ENCODE results near the gene AGBL1.

The AGBL1 gene

DNA sequence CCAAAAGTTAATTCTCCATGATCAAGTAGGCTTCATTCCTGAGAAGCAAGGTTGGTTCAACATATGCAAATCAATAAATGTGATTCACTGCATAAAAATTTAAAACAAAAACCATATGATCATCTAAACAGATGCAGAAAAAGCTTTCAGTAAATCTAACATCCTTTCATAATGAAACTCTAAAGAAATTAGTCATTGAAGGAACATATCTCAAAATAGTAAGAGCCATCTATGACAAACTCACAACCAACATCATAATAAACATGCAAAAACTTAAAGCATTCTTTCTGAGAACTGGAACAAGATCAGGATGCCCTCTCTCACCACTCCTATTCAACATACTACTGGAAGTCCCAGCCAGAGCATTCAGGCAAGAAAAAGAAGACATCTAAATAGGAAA lies 254.1 kb downstream of the AGBL1 start:
- no peak for DNase-seq

DNA sequence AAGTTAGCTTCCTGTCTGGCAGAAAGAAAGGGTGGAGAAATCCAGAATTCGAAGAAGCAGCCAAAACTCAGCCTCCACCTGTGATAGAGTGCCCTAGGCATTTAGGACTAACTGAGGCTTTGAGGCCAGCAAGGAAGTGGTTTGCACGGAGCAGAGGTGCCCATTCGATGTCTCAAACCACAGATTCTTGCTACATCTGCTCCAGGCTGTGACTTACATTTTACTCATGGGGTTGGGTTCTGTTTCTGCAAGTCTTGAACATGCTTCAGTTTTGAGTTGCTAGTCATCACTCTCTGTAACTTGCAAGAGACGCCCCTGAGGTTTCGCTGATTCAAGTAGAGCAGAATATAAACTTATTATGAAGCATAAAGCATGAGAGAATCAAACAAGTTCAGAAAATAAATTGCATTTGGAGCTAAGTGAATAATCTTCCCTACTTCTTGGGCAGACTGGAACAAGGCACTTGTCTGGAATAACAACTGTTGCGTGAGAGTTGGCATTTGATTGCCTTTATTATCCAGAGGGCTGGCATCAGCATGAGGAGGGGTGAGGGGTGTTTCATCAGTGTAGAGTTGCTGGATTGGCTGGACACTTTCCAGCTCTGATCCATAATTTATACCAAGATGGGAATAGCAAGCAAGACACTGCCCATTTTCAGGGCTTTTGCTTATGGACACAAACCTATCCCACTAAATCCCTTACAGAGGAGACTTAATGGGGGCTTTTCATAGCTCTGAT lies 256.5 kb downstream of the AGBL1 start:
- DNase-seq = no peak

DNA sequence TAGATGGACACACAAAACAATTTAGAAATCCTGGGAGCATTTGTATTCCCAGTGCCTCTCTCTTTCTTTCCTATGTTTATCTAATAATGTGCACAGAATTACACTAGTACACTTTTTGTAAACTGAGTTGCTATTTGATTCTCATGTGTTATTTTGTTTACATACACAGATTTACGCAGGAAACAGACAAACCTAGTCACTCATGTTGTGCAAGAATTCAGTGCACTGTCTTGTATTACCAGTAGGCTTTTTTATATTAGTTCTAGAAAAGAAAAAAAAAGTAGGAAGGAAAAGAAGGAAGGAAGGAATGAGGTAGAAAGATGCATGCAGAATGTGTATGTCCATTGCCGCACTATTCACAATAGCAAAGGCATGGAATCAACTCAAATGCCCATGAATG lies 257.4 kb downstream of the AGBL1 start:
- no peak for DNase-seq

DNA sequence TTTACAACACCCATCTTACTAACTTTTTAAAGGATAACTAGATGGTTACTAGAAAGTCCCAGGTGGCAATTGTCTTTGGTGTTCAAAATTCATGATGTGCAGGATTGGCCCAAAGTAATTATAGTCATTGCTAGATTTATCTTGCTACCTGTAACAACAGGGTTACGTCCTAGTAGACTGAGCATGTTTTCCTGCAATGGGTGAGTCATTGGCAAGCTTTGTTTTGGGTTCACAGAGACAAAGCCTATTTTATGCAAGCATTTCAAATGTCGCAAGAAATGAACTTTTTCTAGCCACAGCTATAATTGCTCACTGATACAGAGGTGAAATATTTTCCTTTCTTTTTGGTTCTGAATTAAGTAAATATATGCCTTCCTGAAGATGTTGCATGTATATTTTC lies 267.6 kb downstream of the AGBL1 start:
- no peak for DNase-seq

DNA sequence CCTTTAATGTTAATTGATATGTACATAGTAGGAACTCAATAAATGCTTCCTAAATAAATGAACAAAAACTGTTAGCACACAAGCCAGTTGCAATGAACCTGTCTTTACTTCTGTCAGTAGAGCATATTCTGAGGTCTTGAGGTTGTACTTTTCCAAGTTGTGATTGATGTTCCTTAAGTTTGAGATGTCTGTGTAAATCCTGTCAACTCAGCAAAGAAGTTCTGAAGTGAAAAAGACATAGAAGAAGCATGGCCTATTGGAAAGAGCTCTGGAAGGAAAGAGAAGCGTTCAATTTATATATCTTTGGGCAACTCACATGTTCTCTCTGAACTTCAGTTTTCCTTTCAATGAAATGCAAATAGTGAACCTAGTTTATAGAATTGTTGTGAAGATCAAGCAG lies 269.9 kb downstream of the AGBL1 start:
- DNase-seq = no peak

DNA sequence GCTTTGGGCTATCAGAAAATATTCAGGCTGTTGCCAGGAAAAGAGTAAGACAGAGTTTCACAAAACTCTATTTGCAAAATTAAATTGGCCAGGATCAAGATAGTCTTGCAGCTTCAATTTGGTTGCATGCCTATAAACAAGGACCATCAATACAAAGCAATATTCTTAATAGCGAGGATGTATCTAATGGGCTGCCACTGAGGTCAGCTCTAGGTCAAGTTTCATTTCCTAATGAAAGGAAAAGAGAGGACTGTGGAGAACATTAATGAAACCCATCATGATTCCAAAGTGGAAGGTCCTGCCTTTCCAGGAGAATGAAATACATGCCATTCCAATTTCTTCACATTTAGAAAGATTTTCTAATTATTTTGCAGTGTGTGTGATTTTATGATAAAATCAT lies 273.5 kb downstream of the AGBL1 start:
- DNase-seq = no peak

DNA sequence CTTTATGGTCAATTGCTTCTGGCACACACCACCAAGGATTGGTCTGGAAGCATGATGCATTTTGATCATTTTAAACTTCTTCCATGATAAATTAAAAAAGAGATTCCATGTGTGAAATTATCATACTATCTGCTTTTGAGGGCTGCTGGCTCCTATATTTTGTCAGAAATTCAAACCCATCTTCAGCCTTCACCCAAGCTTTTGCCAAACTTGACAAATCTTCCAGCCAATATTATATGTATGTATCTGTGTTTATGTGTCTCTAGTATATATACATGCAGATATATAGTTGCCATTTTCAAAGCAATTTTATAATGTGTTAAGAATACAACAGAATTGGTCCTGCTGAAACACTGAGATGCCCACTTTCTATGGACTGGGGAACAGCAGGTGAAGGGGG lies 275.7 kb downstream of the AGBL1 start:
- DNase-seq = no peak

DNA sequence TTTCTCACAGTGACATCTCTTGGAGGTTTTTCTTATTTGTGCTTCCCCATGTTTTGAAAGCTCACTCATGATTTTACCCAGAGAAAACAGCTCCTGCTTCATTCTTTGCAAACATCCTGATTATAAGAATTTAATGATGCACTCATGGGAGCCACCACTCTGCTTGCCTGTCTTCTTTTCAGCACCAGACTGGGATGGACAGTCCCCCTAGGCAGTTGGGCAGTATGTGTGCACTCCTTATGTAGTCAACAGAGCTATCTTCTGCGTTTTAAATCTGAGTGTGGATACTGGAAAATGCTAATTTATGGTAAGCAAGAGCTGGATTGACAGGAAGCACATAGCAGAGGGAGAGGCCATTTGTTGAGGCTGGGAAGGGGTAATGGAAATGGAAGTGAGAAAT lies 276.1 kb downstream of the AGBL1 start:
- DNase-seq = no peak

DNA sequence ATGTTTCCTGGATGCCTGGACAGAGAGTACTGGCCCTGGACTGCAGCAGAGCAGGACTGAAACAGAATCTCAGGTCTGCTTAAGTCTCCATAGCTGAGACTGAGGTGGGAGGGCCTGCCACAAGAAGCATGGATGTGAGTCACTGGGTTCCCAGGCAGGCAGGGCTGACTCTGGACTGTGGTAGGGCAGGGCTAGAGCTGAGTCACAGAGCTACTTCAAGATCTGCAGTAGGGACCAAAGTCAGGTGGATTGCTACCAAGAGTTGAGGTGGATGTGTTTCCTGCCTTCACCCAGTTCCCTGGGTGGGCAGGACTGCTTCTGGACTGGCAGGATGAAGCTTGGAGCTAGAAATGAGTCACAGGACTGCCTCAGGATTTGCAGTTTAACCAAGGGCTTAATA lies 282.9 kb downstream of the AGBL1 start:
- no peak for DNase-seq

DNA sequence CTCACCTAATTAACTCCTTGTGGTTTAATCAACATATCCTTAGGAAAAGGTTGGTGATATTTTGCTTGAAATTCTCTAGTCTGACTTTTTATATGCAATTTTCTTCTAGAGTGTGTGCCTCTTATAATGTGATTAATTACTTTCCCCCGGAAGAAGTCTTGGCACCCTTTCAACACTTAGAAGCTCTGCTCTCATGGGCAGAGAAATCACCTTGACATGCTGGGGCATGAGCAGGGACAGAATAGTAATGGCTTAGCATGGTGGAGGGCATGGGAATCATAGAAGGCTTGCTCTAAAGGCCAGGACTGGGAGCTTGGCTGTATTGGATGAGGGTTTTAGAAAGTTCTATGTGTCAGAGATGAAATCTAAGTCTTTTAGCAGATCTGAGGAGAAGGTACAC lies 293.5 kb downstream of the AGBL1 start:
- DNase-seq = no peak

DNA sequence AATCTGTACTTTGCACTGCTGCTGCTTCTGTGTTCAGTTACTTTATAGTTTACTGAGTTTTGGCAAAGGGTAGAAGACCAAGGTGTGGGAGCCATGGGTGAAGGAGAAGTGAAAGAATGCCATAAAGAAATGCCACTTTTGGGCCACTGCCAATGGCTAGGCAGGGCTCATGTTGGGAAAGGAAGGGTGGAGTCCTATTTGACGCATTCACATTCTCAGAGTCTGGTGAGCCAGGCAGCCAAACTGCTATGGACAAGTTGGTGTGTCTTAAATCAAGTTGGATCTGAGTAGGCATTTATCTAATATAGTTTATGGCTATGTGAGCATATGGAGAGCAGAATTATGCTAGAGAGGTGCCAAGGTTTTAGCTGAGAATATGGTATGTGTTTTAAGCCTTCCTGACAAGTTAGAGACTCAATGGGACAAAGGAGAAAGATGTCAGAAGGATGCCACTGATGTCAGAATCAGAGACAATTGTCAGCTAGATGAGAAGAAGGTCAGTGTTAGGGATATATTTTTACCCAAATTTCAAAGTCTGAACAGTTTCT lies 296.1 kb downstream of the AGBL1 start:
- no peak for DNase-seq

DNA sequence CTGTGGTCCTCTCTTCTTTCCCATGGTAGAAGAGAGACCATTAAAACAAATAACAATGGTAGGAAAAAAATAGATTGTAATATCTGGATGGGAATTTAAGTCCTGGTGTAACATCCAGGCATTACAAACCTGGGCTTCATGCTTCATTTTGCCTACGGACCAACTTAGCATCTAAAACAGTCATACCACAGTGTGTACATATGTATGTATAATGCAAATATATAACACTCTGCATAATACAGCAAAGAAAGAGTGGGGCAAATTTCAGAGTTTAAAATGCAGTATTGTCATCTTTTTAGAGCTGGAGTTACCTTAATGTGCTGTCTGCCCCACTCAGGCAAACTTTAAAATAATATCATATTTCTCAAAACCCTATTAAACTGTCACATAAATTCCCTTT lies 298.2 kb downstream of the AGBL1 start:
- DNase-seq = no peak

DNA sequence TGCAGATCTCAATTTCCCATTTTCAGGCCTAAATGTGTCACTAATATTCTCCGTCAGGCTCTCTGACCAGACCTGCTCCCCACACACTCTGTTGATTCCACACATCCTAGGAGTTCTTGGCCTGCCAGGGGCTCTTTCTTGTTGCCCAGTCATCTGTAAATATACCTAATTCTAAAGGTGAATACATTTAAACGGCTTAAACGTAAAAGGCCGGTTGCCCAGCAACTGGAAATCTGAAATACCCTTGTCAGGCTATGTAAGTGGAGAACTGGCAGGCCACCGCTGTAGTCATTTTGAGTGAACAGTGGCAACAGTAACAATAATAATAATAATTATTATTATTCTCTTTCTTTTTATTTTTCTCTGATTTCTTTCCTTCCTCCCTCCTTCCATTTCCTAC lies 302.7 kb downstream of the AGBL1 start:
- no peak for DNase-seq

DNA sequence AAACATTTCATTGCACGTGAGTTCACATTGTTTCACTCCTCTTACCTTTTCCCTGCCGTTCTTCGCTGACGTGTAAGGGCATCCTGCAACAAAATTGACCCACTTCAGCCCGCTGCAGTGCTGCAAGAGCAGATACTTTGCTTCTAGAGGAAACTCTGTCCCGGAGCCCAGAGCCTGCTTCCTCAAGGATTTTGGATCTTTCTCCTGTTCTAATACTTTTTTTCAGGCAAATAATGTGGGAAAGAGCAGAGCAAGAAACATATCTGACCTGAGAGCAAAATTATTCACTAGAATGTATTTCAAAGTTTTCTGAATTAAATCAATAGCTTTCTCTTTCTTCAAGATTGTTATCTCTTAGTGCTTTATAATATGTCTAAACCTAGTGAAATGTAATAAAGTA lies 303.9 kb downstream of the AGBL1 start:
- no peak for DNase-seq

DNA sequence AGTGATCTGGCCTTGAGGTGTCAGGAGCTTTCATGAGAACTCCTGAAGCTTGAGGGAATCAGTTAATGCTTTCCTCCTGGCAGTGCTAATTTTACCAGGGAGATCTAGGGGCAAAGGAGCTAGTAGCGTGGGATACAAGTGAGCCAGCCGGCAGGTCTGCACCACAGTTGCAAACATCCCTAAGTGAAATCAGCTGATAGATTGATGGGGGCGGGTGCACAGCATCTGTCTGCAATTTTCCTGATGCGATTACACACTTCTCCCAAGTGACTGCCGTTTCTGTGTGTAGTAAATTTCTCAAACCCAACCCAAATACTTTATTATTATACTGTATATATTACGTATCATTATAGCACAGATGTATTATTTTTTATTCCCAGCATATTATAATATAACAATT lies 304.5 kb downstream of the AGBL1 start:
- no peak for DNase-seq

DNA sequence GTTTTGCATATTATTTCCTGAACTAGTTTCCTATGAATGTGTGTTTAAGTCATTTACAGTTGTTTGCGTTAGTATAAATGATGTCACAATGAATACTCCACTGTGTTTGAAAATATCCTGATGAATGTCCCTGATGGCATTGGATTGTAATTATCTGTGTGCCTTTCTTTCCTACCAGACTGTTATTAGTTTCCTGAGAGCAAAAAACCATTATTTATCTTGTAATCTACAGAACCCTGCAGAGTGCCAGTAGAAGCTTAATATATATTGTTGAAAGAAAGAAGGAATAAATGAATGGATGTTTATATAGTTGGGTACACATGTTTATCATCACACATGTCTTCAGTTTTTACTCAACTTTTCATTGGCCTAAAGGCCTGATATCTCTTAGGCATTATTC lies 312.6 kb downstream of the AGBL1 start:
- DNase-seq = no peak

DNA sequence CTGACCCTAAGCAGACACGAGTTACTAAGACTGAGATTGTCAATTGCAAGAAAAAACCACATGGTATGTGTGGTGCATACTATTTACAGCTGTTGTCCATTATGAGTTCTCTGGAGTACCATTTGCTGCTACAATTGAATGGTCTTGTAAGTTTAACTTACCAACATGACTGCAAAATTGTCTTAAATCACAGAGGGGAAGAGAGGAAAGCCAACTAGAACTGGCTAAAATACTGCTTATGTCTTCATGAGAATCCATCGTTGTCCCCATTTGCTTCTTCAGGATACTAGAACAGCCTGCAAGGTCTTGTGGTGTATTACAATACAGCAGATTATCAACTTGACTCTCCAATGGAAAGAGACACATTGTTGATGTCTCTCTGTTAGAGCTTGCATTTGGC lies 313.2 kb downstream of the AGBL1 start:
- DNase-seq = no peak

DNA sequence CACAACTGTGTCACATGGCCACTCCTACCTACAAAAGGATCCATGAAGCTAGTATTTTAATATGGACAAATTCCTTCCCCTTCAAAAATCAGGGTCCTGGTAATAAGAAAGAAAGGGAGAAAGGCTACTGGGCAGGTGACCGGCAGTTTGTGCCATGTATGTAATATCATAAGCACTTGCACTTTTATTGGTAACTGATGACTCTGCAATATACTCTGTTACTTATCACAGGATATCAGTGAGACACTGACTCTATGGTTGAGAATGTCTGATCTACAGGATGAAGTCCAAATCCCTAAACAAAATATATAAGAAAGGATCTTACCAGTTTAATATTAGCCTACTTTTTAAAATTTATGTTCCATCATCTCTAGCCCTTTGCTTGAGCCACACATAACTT lies 315.2 kb downstream of the AGBL1 start:
- DNase-seq = no peak

DNA sequence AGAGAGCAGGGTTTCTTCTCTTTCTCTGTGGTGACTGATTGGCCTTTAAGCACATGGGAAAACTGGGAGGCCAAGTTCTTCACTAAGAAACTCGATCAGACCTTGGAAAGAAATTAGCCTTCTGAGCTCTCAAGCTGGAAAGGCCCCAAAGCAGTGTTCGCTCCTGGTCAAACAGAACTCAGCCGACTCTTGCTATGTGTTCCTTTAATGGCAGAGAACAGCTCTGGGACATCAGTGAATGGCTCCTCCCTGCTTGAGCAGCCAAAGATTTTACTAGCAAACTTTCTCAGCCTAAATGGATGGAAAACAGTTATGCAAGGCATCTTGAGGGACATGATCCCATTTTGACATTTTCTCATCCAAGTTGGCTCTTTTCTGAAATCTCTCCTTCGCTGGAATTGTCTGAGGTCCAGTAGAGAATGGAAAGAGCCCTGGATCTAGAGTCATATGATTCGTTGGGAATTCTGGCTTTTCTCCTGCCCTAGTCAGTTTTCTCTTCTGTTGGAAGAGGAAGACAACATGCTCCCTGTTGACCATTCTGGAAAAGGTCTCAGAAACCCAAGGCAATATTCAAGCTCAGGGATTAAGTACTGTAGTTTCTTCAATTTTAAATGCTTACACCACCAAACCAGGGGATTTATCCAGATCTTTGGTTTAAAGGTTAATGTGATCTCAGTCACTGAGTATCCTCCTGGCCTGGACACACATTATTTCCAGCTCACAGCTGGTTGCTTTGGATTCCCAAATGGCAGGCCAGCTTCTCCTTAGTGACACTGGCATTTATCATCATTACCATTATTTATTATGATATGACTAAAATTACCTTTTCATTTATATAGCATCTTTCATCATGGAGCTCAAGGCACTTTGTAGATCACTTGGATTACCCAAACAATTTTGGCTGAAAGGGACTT lies 319.6 kb downstream of the AGBL1 start:
- DNase-seq = no peak

DNA sequence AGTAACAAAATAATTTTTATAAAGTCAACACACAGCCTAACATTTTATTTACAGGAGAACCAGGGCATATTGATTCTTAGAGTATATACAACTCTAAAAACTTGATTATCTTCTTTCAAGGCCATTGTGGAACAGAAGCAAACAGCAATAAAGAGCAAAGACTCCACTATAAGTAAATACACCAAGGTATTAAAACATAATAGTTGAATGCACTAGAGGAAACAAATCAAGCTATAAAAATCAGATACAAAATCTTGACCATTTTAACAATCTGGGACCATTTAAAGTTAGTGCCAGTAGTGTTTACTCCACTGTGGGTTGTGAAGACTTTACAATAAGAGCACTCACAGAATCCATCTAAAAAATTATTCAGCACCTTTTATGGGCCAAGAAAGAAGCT lies 323.6 kb downstream of the AGBL1 start:
- no peak for DNase-seq

DNA sequence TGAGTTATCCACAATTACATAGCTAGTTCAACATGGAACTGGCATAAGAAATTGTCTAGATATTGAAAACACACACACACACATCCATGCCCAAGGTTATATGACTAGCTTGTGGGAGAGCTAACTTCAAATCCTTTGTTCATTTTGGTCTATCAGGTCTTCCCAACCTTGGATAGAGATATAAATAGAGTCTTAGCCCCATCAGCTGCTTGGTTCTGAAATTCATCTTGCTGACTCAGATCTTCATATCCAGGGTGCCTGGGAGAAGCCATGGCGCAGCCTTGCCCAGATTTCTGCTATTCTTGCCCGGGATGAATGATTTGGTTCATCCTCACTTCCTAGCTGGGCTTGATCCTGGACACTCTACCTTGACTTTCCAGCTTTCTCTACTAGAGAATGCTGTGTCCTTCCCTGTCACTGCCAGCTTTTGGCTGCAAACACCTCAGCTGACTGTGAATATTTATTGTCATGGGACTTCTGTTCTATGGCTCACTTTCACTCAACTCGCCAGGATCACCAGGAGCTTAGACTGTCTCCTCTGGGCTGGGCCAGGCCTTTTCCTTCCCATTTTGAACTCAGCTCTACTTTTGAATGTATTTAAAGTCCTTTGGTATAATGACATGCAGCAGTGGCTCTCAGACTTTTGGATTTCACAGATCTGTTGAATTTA lies 324.4 kb downstream of the AGBL1 start:
- DNase-seq = no peak

DNA sequence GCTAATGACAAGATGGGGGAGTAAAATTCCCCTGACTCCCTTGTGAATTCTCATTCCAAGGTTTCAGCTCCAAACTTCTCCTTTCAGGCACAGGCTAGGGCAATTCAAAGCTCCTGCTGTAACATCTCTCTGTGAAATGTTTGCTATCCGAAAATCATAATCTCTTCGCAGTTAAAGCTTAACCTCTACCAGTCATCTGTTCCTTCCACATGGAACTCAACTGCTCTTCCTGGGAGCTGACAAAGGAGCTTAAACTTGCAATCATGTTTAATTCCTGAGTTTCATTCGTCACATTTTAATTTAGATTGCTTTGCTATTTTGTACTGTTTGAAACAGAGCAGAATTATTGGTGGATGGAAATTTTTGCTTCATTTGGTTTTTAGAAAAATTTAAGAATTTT lies 328.6 kb downstream of the AGBL1 start:
- no peak for DNase-seq

DNA sequence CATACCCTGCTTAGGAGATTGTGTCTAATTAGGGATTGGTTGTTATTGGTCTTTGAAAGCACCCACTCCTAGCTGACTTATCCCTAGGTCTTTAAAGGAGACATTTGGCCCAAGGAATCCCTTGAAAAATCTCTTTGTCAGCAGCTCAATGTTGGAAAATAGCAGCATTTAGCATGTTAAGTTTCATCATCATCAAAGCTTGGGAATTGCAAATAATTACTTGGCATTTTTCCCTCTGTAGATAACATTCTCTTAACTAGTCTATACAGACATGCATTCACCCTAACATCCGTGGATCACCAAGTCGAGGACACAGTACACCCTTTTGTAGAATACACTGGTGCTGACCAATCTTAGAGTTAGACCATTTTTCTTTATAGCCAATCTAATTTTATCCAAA lies 332.2 kb downstream of the AGBL1 start:
- no peak for DNase-seq

DNA sequence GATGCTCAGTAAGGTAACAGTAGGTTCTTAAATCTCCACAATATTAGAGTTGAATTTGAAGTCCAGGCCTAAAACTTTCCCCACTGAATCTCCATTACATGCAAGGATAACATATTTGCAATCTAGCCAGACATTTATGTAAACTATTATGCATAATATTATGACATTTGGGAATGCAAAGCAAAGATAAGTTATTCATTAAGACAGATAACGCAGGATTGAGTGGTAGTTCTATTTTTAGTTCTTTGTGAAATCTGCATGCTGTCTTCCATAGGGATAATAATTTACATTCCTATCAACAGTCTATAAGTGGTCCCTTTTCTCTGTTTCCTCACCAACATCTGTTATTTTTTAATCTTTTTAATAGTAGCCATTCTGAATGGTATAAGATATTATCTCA lies 333.5 kb downstream of the AGBL1 start:
- no peak for DNase-seq

All from NCI-H187 treated with DMSO at 0.1 percent for 48 hours (cell line).